Type B pancreatic cell (in vitro differentiated cells): ENCODE measurements around the gene CCDC158. TPM values are rescaled to one million over a fixed set of nuclear protein-coding genes. Genes with fewer than 3 reads are reported as not detected.
A peak's percentile ranks its signal among the peaks of the same experiment; 100 is the strongest.
"Not testable (repeated sequence)": the region's sequence is repeated elsewhere in the genome, so short reads cannot be mapped to it uniquely, and the experiment has no call there.

Source experiments
- DNase-seq: peaks from one replicate; pipeline ENCODE4 v3.0.0; 2021; ENCODE audit warnings: mixed read lengths; ENCODE audit not compliant: unreplicated experiment; ENCODE audit errors: extremely low spot score
- H3K27ac Mint-ChIP-seq: 2 replicates; pipeline ENCODE4 v1.8.0; 2021; ENCODE audit warnings: mild to moderate bottlenecking, mixed read lengths
- H3K27me3 Mint-ChIP-seq: 2 replicates; pipeline ENCODE4 v1.8.0; 2021; ENCODE audit warnings: mixed read lengths
- H3K36me3 Mint-ChIP-seq: 2 replicates; pipeline ENCODE4 v1.8.0; 2021; ENCODE audit warnings: mixed read lengths
- H3K4me1 Mint-ChIP-seq: one replicate; pipeline ENCODE4 v1.8.0; 2021; ENCODE audit warnings: mixed read lengths; ENCODE audit not compliant: unreplicated experiment
- H3K4me3 Mint-ChIP-seq: 2 replicates; pipeline ENCODE4 v1.8.0; 2021; ENCODE audit warnings: mild to moderate bottlenecking, mixed read lengths
- H3K9me3 Mint-ChIP-seq: 2 replicates; pipeline ENCODE4 v1.8.0; 2021; ENCODE audit warnings: mixed read lengths
- total RNA-seq: library from RNA; stranded (reverse); gene quantifications from 2 replicates; pipeline ENCODE4 v1.2.1, GENCODE V29; 2021; ENCODE audit warnings: low replicate concordance
- TF ChIP-seq, protein P1 (sequence below): fragments of 200-600 bp; sonication (generic); conservative IDR thresholded peaks from 2 replicates; pipeline ENCODE4 v1.5.0; 2021; ENCODE audit warnings: antibody characterized with exemption, mild to moderate bottlenecking

Gene CCDC158
- total RNA-seq, 1 donor from 2014 or later: not detected

DNA sequence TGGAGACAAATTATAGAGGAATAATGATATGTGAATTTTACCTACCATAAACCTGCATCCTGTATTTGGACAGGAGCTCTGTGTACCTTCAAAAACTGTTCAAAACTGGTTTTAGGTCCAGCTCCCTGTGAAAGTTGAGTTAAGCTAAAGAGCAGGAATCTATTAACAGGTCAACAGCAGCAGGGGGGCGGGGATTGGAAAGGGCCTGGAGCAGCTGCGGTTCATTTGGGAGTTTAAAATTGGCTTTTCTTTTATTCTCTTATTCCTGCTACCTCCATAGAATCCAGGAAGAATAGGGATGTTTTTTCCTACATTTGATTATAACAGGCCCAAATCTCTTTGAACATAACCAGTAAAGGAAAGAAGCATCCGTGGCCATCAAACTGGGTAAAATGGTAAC, 37.9 kb upstream of the CCDC158 start:
- DNase-seq: no peak
- H3K27ac Mint-ChIP-seq: peak overlapping the region; percentile 99
- no peaks in the 10 kb centered on the region for H3K27me3 Mint-ChIP-seq
- TF ChIP-seq, protein P1, sequence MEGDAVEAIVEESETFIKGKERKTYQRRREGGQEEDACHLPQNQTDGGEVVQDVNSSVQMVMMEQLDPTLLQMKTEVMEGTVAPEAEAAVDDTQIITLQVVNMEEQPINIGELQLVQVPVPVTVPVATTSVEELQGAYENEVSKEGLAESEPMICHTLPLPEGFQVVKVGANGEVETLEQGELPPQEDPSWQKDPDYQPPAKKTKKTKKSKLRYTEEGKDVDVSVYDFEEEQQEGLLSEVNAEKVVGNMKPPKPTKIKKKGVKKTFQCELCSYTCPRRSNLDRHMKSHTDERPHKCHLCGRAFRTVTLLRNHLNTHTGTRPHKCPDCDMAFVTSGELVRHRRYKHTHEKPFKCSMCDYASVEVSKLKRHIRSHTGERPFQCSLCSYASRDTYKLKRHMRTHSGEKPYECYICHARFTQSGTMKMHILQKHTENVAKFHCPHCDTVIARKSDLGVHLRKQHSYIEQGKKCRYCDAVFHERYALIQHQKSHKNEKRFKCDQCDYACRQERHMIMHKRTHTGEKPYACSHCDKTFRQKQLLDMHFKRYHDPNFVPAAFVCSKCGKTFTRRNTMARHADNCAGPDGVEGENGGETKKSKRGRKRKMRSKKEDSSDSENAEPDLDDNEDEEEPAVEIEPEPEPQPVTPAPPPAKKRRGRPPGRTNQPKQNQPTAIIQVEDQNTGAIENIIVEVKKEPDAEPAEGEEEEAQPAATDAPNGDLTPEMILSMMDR: no peak
- H3K9me3 Mint-ChIP-seq: peaks cover 14% of the 10 kb centered on the region
- peak overlapping the region; percentile 72 for H3K4me3 Mint-ChIP-seq
- peaks cover 10% of the 10 kb centered on the region for H3K36me3 Mint-ChIP-seq
- peaks cover 13% of the 10 kb centered on the region for H3K4me1 Mint-ChIP-seq

DNA sequence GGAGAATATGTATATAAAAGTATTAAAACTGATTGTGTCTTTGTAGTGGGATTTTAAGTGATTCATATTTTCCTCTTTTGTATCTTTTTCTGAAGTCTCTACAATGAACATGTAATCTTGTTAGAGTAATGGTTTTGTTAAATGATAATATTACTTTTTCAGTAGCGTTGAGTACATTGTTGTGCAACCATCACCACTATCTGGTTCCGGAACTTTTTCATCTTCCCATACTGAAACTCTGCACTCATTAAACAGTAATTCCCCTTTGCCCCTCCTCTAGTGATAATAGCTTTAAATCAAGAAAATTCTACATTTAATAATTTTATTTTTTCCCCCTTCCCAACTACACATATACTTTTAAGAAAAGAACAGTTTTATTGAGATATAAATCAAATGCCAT, 37.4 kb upstream of the CCDC158 start:
- Mint-ChIP-seq H3K9me3 (peaks cover 13% of the 10 kb centered on the region), H3K4me1 (peaks cover 13% of the 10 kb centered on the region), H3K4me3 (no peak overlapping the region), H3K27me3 (no peaks in the 10 kb centered on the region), H3K27ac (peak overlapping the region; percentile 99), H3K36me3 (peaks cover 10% of the 10 kb centered on the region)
- TF ChIP-seq, protein P1: no peak
- DNase-seq: no peak

DNA sequence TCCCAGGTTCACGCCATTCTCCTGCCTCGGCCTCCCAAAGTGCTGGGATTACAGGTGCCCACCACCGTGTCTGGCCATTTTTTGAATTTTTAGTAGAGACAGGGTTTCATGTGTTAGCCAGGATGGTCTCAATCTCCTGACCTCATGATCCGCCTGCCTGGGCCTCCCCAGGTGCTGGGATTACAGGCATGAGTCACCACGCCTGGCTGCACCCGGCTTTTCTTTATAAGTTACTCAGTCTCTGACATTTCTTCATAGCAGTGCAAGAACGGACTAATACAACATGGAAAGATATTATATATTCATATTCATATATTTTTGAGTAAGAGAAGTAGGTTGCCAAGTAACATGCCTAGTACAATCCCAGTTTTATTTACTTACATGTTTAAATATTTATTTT, 36.9 kb upstream of the CCDC158 start:
- Mint-ChIP-seq H3K4me1 (peaks cover 13% of the 10 kb centered on the region), H3K27ac (peak overlapping the region; percentile 32), H3K27me3 (no peaks in the 10 kb centered on the region), H3K36me3 (peaks cover 7% of the 10 kb centered on the region), H3K4me3 (no peak overlapping the region), H3K9me3 (peaks cover 9% of the 10 kb centered on the region)
- TF ChIP-seq, protein P1: no peak
- no peak for DNase-seq

DNA sequence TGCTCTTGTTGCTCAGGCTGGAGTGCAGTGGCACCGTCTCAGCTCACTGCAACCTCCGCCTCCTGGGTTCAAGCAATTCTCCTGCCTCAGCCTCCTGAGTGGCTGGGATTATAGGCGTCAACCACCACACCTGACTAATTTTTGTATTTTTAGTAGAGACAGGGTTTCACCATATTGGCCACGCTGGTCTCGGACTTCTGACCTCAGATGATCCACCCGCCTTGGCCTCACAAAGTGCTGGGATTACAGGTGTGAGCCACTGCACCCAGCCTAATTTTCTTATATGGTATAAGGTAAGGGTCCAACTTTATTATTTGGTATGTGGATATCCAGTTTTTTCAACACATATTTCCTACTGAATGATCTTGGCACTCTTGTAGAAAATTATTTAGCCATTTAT, 33.1 kb upstream of the CCDC158 start:
- peaks cover 21% of the 10 kb centered on the region for H3K4me1 Mint-ChIP-seq
- H3K9me3 Mint-ChIP-seq, H3K27me3 Mint-ChIP-seq, DNase-seq, H3K4me3 Mint-ChIP-seq, H3K27ac Mint-ChIP-seq, H3K36me3 Mint-ChIP-seq: not testable (repeated sequence)

DNA sequence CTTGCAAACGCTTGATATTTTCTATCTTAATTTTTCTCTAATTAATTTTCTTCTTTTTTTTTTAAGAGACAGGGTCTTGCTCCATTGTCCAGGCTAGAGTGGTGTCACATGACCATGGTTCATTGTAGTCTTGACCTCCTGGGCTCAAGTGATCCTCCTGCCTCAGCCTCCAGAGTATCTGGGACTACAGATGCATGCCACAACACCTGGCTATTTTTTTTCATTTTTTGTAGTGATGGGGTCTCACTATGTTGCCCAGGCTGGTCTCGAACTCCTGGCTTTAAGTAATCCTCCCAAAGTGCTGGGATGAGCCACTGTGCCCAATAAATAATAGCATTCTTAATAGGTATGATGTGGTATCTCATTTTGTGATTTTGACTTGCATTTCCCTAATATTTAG, 32.3 kb upstream of the CCDC158 start:
- Mint-ChIP-seq H3K27me3 (no peaks in the 10 kb centered on the region), H3K4me1 (peaks cover 14% of the 10 kb centered on the region), H3K36me3 (peaks cover 5% of the 10 kb centered on the region), H3K27ac (no peak overlapping the region), H3K9me3 (peaks cover 6% of the 10 kb centered on the region), H3K4me3 (no peak overlapping the region)
- TF ChIP-seq, protein P1: no peak
- DNase-seq: no peak

DNA sequence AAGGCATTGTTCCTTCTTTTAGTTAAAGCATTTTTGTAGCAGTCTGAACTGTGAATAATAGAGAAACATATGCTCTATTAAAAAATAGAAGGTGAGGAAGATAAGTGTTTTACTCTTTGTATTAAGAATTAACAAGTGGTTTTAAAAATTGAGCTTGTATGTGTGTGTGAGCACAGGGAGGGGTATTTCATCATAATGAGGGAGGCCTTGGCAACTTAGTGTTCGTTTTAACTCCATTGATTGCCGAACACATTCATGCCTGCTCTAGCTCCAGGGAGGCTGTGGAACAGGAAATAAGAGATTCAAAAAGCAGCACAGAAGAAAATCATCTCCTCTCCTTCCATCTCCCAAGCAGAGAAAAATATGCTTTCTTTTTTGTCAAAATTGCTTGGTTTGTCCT, 28.9 kb upstream of the CCDC158 start:
- no peak for DNase-seq
- H3K36me3 Mint-ChIP-seq: peaks cover 4% of the 10 kb centered on the region
- no peak overlapping the region for H3K4me3 Mint-ChIP-seq
- H3K27me3 Mint-ChIP-seq: no peaks in the 10 kb centered on the region
- H3K4me1 Mint-ChIP-seq: peaks cover 30% of the 10 kb centered on the region
- TF ChIP-seq, protein P1: no peak
- H3K27ac Mint-ChIP-seq: no peak overlapping the region
- H3K9me3 Mint-ChIP-seq: no peaks in the 10 kb centered on the region
